Lung (tissue), 12 donors: ENCODE results near the gene PDCD1LG2. TPM values are rescaled to one million over a fixed set of nuclear protein-coding genes. Genes with fewer than 3 reads are reported as not detected.

Experiments used
- ATAC-seq: fragments of 200-7000 bp; cut with Tn5 transposase; one replicate; pipeline ENCODE4 v1.9.1; 2020; ENCODE audit warnings: moderate number of reproducible peaks; ENCODE audit not compliant: insufficient read depth, low FRiP score
- DNase-seq, 3 donors: peaks; one replicate each; pipeline ENCODE4 v3.0.0-alpha.2; 2013 to 2017
- H3K27ac ChIP-seq, 2 donors: one replicate each; pipeline ENCODE4 v1.5.1; 2013; ENCODE audit warnings: mild to moderate bottlenecking in 2 of 2, moderate library complexity in 2 of 2, control low read depth in 1 of 2, inconsistent platforms in 1 of 2, low read depth in 1 of 2, low read length in 1 of 2
- H3K27me3 ChIP-seq, 3 donors: one replicate each; pipeline ENCODE4 v1.5.1; 2013; ENCODE audit warnings: low read length in 2 of 3; ENCODE audit not compliant: control insufficient read depth in 3 of 3, insufficient read depth in 3 of 3
- H3K36me3 ChIP-seq, 4 donors: one replicate each; pipeline ENCODE4 v1.5.1; 2013; ENCODE audit warnings: low read length in 4 of 4, mild to moderate bottlenecking in 1 of 4, moderate library complexity in 1 of 4; ENCODE audit not compliant: control insufficient read depth in 4 of 4, insufficient read depth in 4 of 4
- H3K4me1 ChIP-seq, 5 donors: one replicate each; pipeline ENCODE4 v1.5.1; 2013; ENCODE audit warnings: low read length in 5 of 5, mild to moderate bottlenecking in 2 of 5, moderate library complexity in 1 of 5; ENCODE audit not compliant: control insufficient read depth in 5 of 5, insufficient read depth in 5 of 5
- H3K4me3 ChIP-seq: one replicate; pipeline ENCODE4 v1.5.1; 2013; ENCODE audit warnings: mild to moderate bottlenecking, control low read depth, moderate library complexity
- H3K9ac ChIP-seq, 2 donors: one replicate each; pipeline ENCODE4 v1.5.1; 2013; ENCODE audit warnings: low read length in 2 of 2, control low read depth in 1 of 2; ENCODE audit not compliant: insufficient read depth in 1 of 2
- H3K9me3 ChIP-seq, 4 donors: one replicate each; pipeline ENCODE4 v1.5.1; 2013; ENCODE audit warnings: low read length in 3 of 4, mild to moderate bottlenecking in 1 of 4, moderate library complexity in 1 of 4; ENCODE audit not compliant: control insufficient read depth in 4 of 4, insufficient read depth in 3 of 4
- WGBS, 2 donors: extraction: QIAGEN DNeasy Blood & Tissue Kit; methylation state at CpG; one replicate each; pipeline ENCODE4 v1.1.7; 2013; 5-methylcytosine and 5-hydroxymethylcytosine counted together
- polyA plus RNA-seq, 2 donors: library from polyadenylated mRNA; stranded (reverse); fragments of 200-250 nt; gene quantifications; one replicate each; pipeline ENCODE4 v1.2.1, GENCODE V29; 2013
- total RNA-seq, 2 donors: library from RNA; depleted of rRNA in 1 of 2; stranded (reverse); fragments of >200 nt in 1 of 2; gene quantifications; one replicate each; pipeline ENCODE4 v1.2.1, GENCODE V29; 2014 to 2021
- TF ChIP-seq, protein P1 (sequence below): IDR thresholded peaks from 2 replicates; pipeline ENCODE4 v1.5.1; 2012; ENCODE audit warnings: mild to moderate bottlenecking; ENCODE audit errors: control extremely low read depth, extremely low read depth
- donor health status: control.
- donor health status: control.
- donor health status: Bipolar disorder and iron deficiency.
- donor health status: healthy.
- donor health status: DM: yes; HTN: yes; CAD: no.

Gene PDCD1LG2
- total and polyA plus RNA-seq, 4 donors = 0.87 to 6.7 (median 3.1) TPM

GRCh38 chr9:5561828-5562488 is 51.6 kb downstream of the PDCD1LG2 start:
- DNase-seq (no peak), ATAC-seq (no peak)
- Histone ChIP-seq H3K4me1 (peaks cover 0 to 8% (median 0%) of the 10 kb centered on the region in 5 donors), H3K9ac (no peak overlapping the region), H3K4me3 (no peak overlapping the region), H3K27me3 (no peaks in the 10 kb centered on the region), H3K27ac (no peak overlapping the region), H3K36me3 (no peaks in the 10 kb centered on the region), H3K9me3 (no peaks in the 10 kb centered on the region)
- WGBS, 2 donors = 100% methylated on average over 1 of the region's 1 CpG
- TF ChIP-seq, protein P1, sequence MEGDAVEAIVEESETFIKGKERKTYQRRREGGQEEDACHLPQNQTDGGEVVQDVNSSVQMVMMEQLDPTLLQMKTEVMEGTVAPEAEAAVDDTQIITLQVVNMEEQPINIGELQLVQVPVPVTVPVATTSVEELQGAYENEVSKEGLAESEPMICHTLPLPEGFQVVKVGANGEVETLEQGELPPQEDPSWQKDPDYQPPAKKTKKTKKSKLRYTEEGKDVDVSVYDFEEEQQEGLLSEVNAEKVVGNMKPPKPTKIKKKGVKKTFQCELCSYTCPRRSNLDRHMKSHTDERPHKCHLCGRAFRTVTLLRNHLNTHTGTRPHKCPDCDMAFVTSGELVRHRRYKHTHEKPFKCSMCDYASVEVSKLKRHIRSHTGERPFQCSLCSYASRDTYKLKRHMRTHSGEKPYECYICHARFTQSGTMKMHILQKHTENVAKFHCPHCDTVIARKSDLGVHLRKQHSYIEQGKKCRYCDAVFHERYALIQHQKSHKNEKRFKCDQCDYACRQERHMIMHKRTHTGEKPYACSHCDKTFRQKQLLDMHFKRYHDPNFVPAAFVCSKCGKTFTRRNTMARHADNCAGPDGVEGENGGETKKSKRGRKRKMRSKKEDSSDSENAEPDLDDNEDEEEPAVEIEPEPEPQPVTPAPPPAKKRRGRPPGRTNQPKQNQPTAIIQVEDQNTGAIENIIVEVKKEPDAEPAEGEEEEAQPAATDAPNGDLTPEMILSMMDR = no peak

GRCh38 chr9:5562806-5563416 is 52.6 kb downstream of the PDCD1LG2 start:
- Histone ChIP-seq H3K9me3 (no peaks in the 10 kb centered on the region), H3K9ac (no peak overlapping the region), H3K36me3 (no peaks in the 10 kb centered on the region), H3K27me3 (no peaks in the 10 kb centered on the region), H3K27ac (no peak overlapping the region), H3K4me3 (no peak overlapping the region), H3K4me1 (peaks cover 0 to 7% (median 0%) of the 10 kb centered on the region in 5 donors)
- WGBS, 2 donors = 74 to 77% methylated on average over 5 of the region's 5 CpGs
- TF ChIP-seq, protein P1 = no peak
- DNase-seq (no peak), ATAC-seq (no peak)

DNA sequence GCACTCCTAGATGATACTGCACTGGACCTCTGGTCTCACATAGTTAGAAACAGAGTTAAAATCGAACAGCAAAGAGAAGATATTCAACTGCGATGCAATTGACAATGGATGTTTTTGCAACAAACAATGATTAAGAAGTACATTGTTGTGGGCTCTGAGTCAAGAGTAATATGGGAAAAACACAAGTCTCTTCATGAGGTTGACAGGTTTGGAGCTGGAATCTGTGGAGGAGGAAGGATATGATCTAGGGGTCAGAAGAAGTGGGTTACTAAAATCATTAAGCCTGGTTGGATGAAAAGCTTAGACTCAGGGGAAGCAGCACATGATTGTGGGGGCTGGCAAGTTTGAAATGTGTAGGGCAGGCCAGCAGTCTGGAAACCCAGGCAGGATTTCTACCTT is 53.1 kb downstream of the PDCD1LG2 start:
- ATAC-seq (no peak), DNase-seq (no peak)
- Histone ChIP-seq H3K27me3 (no peaks in the 10 kb centered on the region), H3K4me1 (peaks cover 0 to 6% (median 0%) of the 10 kb centered on the region in 5 donors), H3K4me3 (no peak overlapping the region), H3K27ac (no peak overlapping the region), H3K9me3 (no peaks in the 10 kb centered on the region), H3K9ac (no peak overlapping the region), H3K36me3 (no peaks in the 10 kb centered on the region)
- TF ChIP-seq, protein P1 = no peak
- WGBS, 2 donors = 90 to 93% methylated on average over 2 of the region's 2 CpGs
